ENCODE results near the gene SLC7A6.

Gene SLC7A6

GRCh38 chr16:68235108-68235886 is 29.0 kb upstream of the SLC7A6 start:
- no peak for DNase-seq (ENCODE audit: low read depth in 2 of 2)

- DNase-seq (ENCODE audit: low read depth in 2 of 2): no peak
Measured at GRCh38 chr16:68235887-68236136, 28.5 kb upstream of the SLC7A6 start, which contains the start of gene ESRP2. ESRP2 (minus strand) TSS chr16:68236127; CDS start chr16:68236045, 82 bp downstream.

- DNase-seq (ENCODE audit: low read depth in 2 of 2): peak in 1 of 2 donors; percentile 27
Measured at GRCh38 chr16:68236137-68236825, 28.0 kb upstream of the SLC7A6 start.

- no peak for DNase-seq (ENCODE audit: low read depth in 2 of 2)
Measured at GRCh38 chr16:68236826-68237242, 27.5 kb upstream of the SLC7A6 start.

GRCh38 chr16:68237243-68238028 is 26.9 kb upstream of the SLC7A6 start:
- peak; percentile 85 to 88 for DNase-seq (ENCODE audit: low read depth in 2 of 2)

- no peak for DNase-seq (ENCODE audit: low read depth in 2 of 2)
Measured at GRCh38 chr16:68238029-68238345, 26.3 kb upstream of the SLC7A6 start.

- no peak for DNase-seq (ENCODE audit: low read depth in 2 of 2)
Measured at GRCh38 chr16:68242085-68242484, 22.2 kb upstream of the SLC7A6 start.

- no peak for DNase-seq (ENCODE audit: low read depth in 2 of 2)
Measured at GRCh38 chr16:68242926-68243858, 21.1 kb upstream of the SLC7A6 start.

GRCh38 chr16:68244481-68244902 is 19.8 kb upstream of the SLC7A6 start:
- no peak for DNase-seq (ENCODE audit: low read depth in 2 of 2)

- DNase-seq (ENCODE audit: low read depth in 2 of 2): peak; percentile 91 to 94
Measured at GRCh38 chr16:68244903-68245853, 19.1 kb upstream of the SLC7A6 start, which contains the start of gene PLA2G15. PLA2G15 (plus strand) TSS chr16:68245373; CDS start chr16:68245427, 54 bp downstream.

GRCh38 chr16:68246121-68246520 is 18.2 kb upstream of the SLC7A6 start:
- no peak for DNase-seq (ENCODE audit: low read depth in 2 of 2)

GRCh38 chr16:68246666-68247065 is 17.7 kb upstream of the SLC7A6 start:
- no peak for DNase-seq (ENCODE audit: low read depth in 2 of 2)

GRCh38 chr16:68247400-68247799 is 16.9 kb upstream of the SLC7A6 start:
- DNase-seq (ENCODE audit: low read depth in 2 of 2): no peak

- no peak for DNase-seq (ENCODE audit: low read depth in 2 of 2)
Measured at GRCh38 chr16:68247932-68248331, 16.4 kb upstream of the SLC7A6 start.

- DNase-seq (ENCODE audit: low read depth in 2 of 2): no peak
Measured at GRCh38 chr16:68249371-68249770, 15.0 kb upstream of the SLC7A6 start.

GRCh38 chr16:68250951-68251350 is 13.4 kb upstream of the SLC7A6 start:
- DNase-seq (ENCODE audit: low read depth in 2 of 2): no peak

GRCh38 chr16:68251832-68252231 is 12.5 kb upstream of the SLC7A6 start:
- no peak for DNase-seq (ENCODE audit: low read depth in 2 of 2)

- no peak for DNase-seq (ENCODE audit: low read depth in 2 of 2)
Measured at GRCh38 chr16:68252383-68252782, 11.9 kb upstream of the SLC7A6 start.

GRCh38 chr16:68253721-68254120 is 10.6 kb upstream of the SLC7A6 start:
- no peak for DNase-seq (ENCODE audit: low read depth in 2 of 2)

GRCh38 chr16:68255712-68256111 is 8.6 kb upstream of the SLC7A6 start:
- DNase-seq (ENCODE audit: low read depth in 2 of 2): no peak

Measured in stimulated activated CD8-positive, alpha-beta memory T cell treated with anti-CD3 and anti-CD28 coated beads, Interleukin-15, amount 100 ng/mL, for 48 hours (primary cell).